ENCODE results near the gene CD109.
"Not testable (repeated sequence)": the region's sequence is repeated elsewhere in the genome, so short reads cannot be mapped to it uniquely, and the experiment has no call there.

CD109 gene

DNA sequence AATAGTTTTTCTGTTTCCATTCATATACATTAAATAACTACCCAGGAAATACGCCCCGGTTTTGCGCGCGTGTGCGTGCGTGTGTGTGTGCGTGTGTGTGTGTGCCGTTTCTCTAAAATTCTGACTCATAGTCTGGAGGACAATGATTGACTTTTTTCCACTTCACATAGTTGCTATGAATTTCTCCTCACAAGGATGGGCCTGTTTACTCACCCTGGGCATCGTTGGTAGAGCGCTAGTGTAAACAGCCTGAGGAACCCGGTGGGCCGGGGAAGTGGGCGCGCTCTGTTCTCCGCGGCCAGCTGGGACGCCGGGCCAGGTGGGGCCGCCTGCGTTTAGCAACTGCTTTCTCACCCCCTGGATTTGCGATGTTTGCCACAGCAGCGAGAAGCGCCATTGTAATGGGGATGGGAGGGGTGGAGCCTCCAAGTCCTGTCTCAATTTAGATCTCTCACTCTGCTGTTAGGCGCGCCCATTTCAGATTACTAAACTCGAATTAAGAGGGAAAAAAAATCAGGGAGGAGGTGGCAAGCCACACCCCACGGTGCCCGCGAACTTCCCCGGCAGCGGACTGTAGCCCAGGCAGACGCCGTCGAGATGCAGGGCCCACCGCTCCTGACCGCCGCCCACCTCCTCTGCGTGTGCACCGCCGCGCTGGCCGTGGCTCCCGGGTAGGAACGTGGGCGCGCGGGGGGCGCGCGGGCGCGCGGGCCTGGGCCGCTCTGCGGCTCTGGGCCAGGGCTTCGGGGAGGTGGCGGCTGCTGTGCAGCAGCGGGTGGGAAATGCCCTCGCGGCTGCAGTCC, at the start of gene CD109:
Gene CD109 (plus strand): TSS at position 585 of the 803 bp plus-strand sequence. CDS start 13 bp downstream, at position 598.
- peak; percentile 42 for DNase-seq

DNA sequence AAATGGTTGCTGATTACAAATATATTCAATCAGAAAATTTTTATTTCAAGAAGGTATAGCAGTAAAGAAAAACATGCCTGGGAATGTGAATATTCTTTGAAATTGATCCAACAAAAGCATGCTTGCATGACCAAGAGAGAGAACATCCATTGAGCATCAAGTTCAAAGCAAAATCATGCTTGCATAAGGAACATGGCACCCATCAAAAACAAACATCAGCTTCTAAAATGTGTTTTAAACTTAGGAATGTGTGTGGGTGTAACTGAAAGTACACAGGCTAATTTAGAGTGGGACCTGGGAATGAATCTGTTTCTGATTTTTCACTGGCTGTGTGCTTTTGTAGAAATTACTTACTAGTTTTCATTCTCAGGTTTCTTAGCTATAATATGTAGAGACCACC, 47.8 kb upstream of the CD109 start:
- DNase-seq, result no peak

DNA sequence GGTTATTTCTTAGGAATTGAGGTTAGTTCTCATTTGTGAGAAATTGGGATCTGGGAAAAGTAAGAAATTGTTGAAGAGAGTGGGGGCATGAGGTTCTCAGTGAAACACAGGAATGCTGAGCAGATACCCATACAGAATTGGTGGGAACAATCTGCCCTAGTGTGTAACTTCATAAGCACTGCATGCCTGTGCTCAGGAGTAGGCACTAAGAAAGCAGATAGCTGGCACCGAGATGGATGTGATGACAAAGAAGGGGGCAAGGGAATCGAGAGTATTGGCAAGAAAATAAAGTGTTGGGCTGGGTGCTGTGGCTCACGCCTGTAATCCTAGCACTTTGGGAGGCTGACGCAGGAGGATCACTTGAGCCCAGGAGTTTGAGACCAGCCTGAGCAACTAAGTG, 46.2 kb upstream of the CD109 start:
- no peak for DNase-seq

DNA sequence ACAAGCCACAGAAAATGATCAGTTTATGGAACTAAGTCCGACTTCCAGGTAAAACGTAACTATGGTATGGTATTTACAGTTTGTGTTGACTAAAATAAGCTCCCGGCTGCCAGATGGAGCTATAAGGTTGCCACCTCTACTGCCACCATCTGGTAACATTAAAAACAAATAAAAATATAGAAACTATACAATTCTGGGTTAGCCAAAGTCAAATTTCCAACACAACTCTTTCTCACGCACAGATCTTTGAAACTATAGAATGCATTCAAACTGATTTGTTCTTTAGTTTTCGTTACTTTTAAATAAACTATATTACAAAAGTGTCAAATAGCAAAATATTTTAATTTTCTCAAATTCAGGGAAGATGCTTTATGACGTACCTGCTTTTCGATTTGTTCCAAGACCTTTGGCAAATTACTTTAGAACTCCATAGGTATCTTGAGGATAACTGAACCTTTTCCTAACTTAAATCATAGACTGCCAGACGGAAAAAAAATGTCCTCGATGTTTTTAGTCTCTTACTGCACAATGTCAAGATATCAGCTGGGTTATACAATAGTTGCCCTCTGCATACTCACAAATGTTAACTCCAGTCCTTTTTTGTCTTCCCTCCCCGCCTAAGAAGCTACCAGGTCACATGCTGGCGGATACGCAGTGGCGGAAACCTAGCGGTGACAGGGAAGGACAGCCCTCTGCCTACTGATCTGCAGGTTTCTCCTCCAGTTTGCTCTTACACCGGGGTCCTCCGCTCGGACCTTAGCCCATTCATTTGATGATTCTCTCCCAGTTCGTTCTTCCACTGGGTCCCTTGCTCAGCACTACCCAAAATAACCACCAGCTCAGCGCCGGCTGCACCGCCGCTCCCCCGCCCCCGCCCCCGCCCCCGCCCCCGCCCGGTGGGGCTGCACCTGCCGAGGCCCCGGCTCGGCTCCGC, 43.1 kb upstream of the CD109 start:
- peak; percentile 78 for DNase-seq

DNA sequence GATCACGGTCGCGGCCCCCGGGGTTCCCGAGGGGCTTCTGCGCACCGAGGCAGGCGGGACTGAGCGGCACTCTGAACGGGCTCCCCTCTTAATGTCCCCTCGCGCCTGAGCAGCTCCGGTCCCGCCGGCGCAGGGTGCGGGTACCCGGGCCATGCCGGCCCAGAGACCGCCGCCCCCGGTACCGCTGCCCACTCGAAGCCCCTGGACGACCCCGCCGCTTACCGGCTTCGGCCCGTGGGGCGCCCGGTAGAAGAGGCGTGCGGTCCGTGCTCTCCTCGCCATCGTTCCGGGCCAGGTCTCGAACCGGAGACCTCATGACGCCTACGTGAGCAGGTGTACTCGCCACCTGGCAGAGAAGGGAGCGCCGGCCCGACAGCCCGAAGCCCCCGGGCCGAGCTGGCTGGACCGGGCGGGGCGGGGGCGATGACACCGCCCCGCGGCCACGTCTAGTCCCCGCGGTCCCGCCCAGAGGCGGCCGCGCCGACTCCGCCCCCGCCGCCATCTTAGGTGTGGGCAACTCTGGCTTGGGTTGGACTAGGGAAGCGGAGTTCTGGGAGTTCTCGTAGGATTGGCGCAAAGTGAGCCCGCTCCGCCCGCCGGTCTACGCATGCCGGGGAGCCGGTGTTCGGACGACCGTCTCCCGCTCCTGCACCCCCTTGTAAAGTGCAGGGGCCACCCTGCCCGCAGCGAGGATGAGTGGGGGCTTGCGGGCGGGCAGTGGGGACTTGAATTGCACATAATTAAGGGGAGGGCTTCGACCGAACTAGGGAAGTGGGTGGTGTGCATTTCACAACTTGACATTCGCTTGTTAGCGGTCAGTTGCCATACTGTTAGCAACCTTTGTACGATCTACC, 42.2 kb upstream of the CD109 start, which contains the start of gene SLC17A5:
Gene SLC17A5 (minus strand): TSS at position 422 of the 854 bp plus-strand sequence. CDS start 106 bp downstream, at position 316.
- DNase-seq, result peak; percentile 93

DNA sequence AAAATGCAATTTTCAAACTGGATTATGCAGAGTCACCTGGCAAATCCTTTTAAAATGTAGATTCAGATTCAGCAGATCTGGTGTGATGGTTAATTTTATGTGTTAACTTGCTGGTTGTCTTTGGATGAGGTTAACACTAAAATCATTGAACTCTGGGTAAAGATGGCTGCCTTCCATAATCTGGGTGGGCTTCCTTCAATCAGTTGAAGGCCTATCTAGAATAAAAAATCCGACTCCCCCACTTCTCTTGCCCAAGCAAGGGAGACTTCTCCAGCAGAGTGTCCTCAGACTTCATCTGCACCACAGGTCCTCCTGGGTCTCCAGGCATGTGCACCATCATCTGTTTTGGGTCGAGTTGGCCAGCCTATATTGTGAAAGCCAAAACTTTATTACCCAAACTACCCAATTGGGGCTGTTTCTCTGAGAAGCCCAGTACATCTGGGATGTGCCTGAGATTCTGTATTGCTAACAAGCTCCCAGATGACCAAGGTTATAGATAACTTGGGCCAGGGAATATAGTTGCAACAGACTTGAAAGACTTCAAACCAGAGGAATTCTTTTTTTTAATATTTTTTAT, 40.6 kb upstream of the CD109 start:
- no peak for DNase-seq

DNA sequence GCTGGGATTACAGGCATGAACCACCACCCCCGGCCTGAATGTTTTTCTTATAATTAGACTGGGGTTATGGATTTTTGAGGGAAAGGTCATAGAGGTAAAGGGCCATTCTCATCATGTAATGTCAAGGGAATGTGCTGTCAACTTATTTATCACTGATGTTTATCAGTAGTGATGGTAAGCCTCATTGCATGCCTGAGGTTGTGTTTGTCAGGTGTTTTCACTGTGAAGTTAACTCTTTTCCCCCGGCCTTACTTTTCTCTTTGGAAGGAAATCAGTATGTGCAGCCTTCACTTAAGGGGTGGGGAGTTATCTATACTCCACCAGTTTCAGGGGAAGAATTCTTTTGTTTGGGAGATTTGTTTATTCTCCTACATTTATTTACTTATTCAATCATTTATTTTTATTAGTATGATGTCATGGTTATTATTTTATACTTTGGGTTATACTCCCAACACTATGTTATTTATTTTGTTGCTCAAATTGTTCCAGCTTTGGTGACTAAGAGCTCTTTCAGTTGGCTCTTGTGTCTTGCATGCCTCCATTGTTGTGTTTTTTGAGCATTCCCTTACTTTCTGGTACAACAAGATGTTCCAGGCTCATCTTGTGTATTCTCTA, 39.4 kb upstream of the CD109 start:
- DNase-seq, result no peak

DNA sequence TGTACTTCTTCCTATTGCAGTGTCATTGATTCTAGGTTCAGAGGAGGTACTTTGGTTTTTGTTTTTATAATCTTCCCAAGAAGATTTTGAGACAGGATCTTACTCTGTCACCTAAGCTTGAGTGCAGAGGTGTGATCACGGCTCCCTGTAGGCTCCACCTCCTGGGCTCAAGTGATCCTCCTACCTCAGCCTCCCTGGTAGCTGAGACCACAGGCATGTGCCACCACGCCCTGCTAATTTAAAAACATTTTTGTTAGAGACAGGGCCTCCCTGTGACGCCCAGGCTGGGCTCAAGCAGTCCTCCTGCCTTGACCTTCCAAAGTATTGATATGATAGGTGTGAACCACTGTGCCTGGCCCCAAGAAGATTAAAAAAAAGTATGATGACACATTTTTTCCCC, 38.8 kb upstream of the CD109 start:
- DNase-seq, result peak; percentile 43

DNA sequence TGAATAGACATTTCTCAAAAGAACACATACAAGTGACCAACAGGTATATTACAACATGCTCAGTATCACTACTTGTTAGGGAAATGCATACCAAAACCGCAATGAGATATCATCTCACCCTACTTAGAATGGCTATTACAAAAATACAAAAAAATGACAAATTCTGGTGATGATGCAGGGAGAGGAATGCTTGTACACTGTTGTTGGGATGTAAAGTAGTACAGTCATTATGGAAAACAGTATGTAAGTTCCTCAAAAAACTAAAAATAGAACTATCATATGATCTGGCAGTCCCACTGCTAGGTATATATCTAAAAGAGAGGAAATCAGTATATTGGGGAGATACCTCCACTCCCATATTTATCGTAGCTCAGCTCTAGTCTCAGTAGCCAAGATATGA, 31.3 kb upstream of the CD109 start:
- DNase-seq, result no peak

DNA sequence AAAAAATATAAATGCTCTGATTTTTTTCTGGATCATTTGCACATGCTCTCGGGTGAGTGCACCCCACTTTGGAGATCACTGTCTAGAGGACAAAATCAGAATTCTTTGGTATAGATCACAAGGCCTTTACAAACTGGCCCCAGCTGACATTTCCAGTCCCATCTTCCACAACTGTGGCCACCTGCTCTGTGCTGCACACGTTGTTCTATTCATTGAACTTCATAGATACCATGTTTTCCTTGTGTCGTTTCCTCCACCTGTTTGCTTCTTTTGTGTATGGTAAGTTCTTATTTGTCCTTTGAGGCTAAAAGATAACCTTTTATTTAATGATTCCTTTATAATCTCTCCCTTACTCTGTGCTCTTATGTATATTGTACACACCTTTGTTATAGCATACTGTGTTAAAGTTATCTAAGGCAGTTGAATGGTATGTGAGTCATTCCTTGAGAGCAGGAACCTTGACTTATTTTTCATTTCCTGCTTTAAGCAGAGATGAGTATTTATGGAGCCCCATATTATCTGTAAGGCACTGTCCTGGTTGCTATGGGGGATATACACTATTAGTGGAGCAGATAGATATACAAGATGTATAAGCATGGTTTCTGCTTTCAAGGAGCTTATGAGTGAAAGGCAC, 30.2 kb upstream of the CD109 start:
- no peak for DNase-seq

DNA sequence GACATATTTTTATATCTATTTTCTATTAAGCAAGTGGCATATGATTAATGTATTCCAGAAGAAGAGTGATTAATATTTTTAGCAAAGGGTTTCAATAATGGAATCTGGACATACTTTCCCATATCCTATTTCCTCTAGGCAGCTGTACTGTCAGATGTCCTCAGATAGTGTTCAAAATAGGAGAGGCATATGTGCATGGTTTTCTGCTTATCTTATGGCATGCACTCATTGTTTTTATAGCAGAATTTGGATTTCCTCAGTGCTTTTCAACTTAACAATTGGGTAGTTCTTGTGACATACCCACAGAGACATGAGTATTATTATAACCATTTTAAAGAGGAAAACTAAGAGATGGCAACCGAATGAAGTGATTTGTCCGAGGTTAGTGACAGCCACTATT, 29.6 kb upstream of the CD109 start:
- no peak for DNase-seq

DNA sequence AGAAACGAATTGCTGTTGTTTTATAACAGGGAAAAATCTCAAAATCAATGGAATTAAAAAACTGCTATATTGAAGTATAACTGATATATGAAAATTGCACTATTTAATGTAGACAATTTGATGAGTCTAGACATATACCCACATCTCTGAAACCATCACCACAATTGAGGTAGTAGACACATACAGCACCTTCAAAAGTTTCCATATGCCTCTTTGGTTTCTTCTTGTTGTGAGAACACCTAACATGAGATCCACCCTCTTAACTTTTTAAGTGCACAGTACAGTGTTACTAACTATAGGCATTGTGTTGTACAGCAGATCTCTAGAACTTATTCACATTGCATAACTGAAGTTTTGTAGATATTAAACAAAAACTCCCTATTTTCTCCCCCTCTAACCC, 28.2 kb upstream of the CD109 start:
- no peak for DNase-seq

DNA sequence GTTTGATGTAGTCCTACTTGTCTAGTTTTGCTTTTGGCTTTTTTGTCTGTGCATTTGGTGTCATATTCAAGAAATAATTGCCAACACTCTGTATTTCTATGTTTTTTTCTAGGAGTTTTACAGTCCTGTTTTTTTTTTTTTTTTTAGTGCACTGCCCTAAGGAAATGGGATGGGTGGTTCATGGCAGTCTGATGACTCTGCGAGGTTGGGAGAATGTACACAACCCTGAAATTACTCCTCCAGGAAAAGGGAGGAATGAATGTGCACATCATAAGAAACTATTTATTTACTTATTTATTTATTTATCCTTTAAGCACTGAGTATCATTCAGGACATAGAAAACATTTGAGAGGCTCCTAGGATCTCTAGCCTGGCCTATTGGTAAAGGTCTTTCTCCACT, 27.0 kb upstream of the CD109 start:
- no peak for DNase-seq

DNA sequence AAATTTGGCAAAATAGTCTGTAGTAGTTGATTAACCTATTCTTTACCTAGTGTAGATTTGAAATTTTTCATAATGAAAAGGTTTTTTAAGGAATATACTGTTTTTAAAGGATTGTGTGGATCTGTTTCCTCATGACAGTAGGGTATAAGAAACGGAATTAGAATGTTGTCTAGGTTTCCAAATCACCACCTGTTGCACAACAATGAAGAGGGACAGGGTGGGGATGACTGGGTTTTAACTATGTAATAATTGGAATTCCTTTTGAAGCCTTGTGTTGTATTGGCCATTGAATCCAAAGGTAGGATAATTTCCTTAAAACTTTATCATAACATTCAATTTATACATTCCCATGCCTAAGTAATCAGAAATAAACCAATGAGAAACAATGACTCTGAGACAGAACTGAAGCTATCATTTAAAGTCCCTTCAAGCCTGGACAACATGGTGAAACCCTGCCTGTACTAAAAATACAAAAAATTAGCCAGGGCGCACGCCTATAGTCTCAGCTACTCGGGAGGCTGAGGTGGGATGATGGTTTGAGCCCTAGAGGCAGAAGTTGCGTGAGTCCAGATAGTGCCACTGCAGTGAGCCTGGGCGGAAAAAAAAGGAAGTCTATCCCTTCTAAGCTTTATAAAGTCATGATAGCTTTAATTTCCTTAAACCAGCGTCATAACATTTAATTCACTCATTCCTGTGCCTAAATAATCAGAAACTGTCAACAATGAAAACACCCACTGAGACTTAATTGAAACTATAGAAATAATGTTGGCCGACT, 23.9 kb upstream of the CD109 start:
- no peak for DNase-seq

DNA sequence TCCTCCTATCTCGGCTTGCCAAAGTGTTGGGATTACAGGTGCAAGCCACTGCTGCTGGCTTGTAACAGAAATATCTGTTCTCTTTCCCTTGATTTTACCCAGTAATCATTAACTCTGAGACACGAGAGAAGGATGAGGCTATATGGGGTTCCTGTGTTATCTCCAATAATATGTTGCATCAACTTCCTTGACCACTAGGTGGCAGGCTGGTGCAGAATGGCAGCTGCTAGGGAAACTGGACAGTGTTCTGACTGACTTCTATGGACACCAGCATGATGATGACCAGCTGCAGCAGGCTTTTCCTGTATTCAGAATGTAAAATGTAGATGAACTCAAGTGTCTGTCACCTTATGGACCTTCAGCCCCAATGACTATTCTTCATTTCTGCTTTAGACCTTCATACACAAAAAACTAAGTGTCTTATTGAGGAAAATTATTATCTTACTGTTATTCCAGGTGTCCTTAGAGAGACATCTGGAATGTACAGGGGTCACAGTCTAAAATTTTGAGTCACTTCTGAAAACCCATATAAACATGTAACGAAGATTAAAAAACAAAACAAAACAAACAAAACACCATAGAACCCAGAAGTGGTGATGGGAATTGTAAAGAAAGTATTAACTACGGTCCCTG, 20.4 kb upstream of the CD109 start:
- peak; percentile 71 for DNase-seq

DNA sequence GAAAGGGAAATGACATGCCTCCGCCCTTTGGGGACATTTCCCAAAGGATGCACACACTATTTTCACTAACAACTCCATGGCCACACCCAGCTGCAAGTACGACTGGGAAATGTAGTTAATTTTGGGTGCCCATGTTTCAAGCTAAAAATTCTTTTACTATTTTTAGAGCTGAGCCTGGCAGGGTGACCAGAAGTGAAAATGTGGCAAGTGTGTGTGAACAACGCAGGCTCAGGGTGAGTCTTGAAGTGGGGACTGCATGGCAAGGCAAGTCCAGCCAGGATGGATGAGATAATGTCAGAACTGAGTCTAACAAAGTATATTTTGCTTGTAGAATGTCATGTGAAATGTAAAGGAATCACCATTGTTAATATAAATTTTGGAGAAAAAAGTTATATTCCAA, 17.0 kb upstream of the CD109 start:
- no peak for DNase-seq

DNA sequence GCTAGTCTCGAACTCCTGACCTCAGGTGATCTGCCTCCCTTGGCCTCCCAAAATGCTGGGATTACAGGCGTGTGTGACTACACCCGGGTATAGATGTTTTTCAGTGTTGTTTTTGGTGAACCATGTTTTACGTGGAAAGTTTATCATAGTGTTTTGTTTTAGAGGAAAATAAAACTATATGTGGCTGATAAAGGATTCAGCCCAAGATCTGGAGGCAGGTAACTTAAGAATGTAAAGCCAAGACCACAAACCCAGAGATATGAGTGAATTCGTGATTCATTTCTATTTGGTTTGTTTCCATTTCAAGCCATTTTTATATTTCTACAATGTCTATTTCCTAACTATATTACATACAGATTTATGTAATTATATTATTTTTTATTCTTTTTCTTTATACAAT, 16.2 kb upstream of the CD109 start:
- DNase-seq, result not testable (repeated sequence)

DNA sequence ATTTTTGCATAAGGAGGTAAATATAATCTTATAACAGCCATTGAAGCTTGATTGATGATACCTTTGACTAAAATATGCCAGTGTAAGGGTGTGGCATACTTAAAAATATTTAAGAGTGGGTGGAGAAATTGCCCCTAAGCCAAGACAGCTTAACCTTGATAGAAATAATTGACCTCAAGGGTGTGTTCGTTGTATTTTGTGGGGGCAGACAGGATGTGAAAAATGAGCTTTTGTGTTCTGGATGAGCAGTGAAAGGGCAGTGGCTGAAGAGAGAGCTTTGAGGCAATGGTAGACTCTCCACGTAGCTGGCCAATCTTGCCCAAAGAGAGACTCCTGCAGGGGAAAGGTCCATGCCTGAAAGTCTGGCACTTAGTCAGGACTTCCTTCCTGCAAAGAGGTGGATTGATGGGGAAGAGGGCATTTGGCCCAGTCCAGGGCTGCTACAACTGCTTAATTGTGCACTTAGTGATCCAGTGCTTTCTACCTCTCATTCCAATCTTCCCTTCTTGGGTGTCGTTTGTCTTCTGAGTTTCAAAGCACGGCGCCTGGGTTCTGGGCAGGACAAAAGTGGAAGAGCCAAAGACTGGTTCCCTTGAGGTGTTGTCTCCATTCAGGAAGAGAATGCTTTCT, 15.6 kb upstream of the CD109 start:
- no peak for DNase-seq

DNA sequence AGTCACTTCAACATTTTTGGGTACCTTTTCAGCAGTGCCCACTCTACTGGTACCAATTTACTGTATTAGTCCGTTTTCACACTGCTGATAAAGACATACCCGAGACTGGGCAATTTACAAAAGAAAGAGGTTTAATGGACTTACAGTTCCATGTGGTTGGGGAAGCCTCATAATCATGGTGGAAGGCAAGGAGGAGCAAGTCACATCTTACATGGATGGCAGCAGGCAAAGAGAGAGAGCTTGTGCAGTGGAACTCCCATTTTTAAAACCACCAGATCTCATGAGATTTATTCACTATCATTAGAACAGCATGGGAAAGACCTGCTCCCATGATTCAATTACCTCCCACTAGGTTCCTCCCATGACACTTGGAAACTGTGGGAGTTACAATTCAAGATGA, 12.4 kb upstream of the CD109 start:
- not testable (repeated sequence) for DNase-seq

DNA sequence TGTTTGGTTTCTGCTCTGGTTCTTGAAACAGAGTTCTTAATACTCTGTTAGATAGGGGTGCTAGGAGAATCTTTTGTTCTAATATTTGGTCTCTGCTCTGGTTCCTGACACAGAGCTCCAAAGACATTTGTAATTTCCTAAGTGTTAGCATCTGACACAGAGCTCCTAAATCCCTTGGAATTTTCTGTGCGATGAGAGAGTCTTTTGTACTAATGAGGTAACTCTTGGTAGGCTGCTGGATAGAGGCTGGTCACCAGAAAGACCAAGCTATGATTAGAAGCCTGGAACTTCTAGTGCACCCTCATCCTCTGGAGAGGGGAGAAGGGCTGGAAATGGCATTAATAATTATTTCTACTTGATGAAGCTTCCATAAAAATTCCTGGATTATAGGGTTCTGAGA, 7.7 kb upstream of the CD109 start:
- DNase-seq, result no peak
